Endothelial cell of hepatic sinusoid (primary cell): ENCODE results near the gene CSNK1G1.
"Not testable (repeated sequence)": the region's sequence is repeated elsewhere in the genome, so short reads cannot be mapped to it uniquely, and the experiment has no call there.

ENCODE experiments used
- in situ Hi-C: cut with HindIII; loops from 2 replicates; pipeline ENCODE4 v1.10.0; 2017; ENCODE audit warnings: low sequenced_read_pairs

Gene CSNK1G1

DNA sequence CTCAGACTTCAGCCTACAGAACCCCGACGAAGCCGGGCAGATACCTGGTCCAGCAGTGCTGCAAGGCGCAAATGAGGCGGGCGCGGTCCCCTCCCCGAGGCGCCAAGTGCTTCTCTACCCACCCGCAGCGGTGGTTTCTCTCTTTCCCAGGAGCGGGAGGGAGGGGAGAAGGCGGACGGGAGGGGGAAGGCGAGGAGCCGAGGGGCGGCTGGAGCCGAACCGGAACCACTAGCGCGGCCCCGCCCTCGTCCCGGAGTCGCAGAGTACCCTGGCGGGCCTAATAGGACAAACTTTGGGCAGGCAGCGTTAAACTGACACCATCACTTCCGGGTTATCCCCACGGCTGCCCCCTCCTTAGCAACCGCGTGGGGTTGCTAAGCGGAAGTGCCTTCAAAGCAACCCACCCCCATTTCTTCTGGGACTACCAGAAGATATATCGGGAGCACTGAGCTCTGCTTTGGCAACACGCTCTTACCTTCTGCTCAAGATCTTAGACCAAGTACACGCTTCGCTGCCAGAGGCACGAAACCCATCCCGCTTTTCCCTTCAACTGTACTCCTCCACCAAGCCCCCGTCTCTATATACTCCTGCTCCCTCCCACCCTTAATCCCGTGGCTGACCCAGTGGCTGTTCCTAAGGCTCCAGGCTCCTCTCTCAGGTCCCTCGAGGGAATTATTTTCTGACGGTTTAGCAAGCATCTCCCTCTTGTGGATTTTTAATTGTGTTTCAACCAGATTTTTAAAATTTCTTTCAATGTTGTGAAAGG is at the start of gene CSNK1G1:
Gene CSNK1G1 (minus strand): TSS at position 230 of the 766 bp plus-strand sequence. CDS start 55,674 bp downstream, outside the sequence.
- in situ Hi-C loops: no loop called here

- in situ Hi-C loops: no loop called here
Measured at GRCh38 chr15:64400583-64400982, 44.6 kb upstream of the CSNK1G1 start.

DNA sequence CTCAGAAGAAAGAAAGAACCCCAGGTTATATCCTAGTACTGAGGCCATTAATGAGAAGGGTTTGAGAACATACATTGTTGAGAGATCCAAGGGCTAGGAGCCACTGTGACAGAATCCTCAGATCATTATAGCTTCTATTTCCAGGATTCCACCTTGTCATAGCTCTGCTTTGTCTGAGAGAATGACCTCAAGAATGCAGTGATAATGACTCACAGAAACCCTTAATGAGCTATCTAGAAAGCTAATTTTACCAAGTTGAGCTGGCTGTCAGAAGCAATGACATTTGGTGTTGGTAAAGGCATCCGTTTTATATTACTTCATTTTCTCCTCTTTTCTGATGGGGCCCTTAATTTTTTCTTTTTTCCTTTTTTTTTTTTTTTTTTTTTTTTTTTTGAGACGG is 42.6 kb upstream of the CSNK1G1 start:
- in situ Hi-C loops: no loop called here

DNA sequence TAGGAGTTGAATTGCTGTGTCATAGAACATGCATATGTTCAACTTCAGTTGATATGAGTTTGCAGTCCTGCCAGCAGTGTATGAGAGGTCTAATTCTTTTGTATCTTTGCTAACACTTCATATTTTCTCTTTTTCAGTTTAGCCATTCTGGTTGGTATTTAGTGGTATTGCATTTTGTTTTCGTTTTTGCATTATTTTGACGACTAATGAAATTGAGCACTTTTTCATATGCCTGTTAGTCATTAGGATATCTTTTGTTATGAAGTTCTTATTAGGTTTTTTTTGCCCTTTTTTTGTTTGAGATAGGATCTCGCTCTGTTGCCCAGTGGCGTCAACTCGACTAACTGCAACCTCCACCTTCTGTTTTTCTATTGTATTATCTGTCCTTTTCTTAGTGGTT is 40.8 kb upstream of the CSNK1G1 start:
- in situ Hi-C loops: no loop called here

GRCh38 chr15:64392471-64392870 is 36.5 kb upstream of the CSNK1G1 start:
- in situ Hi-C loops: not testable (repeated sequence)

GRCh38 chr15:64389036-64389435 is 33.1 kb upstream of the CSNK1G1 start:
- in situ Hi-C loops: no loop called here

GRCh38 chr15:64387562-64388168 is 31.7 kb upstream of the CSNK1G1 start, which contains the start of gene TRIP4:
TRIP4 (plus strand) TSS chr15:64387836; CDS start chr15:64387864, 28 bp downstream.
- in situ Hi-C loops: no loop called here

DNA sequence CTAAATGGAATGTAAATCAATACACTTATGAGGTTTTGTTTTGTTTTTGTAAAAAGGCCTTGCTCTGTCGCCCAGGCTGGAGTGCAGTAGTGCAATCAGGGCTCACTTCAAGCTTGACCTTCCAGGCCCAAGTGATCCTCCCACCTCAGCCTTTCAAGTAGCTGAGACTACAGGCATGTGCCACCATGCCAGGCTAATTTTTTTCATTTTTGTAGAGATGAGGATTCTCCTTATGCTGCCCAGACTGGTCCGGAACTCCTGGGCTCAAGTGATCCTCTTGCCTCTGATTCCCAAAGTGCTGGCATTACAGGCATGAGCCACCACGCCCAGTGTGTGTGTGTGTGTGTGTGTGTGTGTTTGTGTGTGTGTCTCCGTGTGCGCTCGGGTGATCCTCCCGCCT is 30.3 kb upstream of the CSNK1G1 start:
- in situ Hi-C loops: no loop called here

DNA sequence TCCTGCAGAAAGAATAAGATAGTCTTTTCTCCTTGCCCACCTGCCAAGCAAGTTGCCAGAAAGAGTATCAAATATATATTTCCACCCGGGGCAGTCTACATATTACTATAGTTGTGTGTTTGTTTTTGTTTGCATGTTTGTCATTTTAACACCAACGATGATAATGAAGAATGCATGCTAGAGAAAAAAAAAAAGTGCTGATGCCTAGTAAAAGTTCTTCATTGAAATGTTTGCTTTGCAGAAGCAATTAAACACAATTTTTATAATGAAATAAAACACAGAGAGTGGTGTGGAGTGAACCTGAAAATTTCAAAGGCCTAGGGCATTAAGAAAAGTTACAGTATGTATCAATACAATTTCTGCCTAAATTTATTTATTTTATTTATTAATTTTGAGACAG is 27.8 kb upstream of the CSNK1G1 start:
- in situ Hi-C loops: no loop called here

GRCh38 chr15:64381000-64381751 is 25.2 kb upstream of the CSNK1G1 start, which contains the start of gene PCLAF:
PCLAF (minus strand) TSS chr15:64381441; CDS start chr15:64381371, 70 bp downstream.
- in situ Hi-C loops: no loop called here

- in situ Hi-C loops: not testable (repeated sequence)
Measured at GRCh38 chr15:64380130-64380870, 24.3 kb upstream of the CSNK1G1 start.

DNA sequence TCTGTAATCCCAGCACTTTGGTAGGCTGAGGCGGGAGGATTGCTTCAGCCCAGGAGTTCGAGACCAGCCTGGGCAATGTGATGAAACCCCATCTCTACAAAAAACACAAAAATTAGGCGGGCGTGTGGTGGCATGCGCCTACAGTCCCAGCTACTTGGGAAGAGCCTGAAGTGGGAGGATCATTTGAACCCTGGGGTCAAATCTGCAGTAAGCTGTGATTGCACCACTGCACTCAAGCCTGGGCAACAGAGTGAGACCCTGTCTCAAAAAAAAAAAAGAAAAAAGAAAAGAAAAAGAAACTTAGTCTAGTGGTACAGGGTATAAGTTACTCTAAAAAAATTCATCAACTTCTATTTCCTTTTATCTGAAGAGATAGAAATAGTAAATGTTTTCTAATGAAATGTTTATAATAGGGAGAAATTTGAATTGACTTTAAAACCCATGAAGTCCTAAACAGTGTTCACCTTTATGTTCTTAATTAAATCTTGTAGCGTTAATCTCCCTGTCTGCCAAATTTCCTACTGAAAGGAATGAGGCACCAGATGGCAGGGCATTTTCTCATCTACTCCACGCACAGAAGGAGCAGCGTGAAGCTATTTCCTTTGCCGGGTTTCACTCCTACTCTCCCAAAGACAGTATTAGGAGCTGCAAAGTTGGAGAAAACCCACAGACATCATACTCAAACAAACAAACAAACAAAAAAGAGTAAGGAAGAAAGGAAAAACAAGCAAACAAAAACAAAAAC is 23.4 kb upstream of the CSNK1G1 start:
- in situ Hi-C loops: no loop called here

GRCh38 chr15:64373360-64373759 is 17.4 kb upstream of the CSNK1G1 start:
- in situ Hi-C loops: no loop called here

DNA sequence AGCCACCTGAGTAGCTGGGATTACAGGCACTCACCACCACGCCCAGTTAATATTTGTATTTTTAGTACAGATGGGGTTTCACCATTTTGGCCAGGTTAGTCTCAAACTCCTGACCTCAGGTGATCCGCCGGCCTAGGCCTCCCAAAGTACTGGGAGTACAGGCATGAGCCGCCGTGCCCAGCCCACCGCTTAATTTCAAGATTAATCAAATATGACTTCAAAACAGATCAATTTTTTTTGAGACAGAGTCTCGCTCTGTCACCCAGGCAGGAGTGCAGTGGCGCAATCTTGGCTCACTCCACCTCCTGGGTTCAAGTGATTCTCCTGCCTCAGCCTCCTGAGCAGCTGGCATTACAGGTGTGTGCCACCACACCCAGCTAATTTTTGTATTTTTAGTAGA is 15.4 kb upstream of the CSNK1G1 start:
- in situ Hi-C loops: not testable (repeated sequence)

GRCh38 chr15:64369078-64369607 is 13.2 kb upstream of the CSNK1G1 start:
- in situ Hi-C loops: no loop called here

GRCh38 chr15:64361259-64361658 is 5.3 kb upstream of the CSNK1G1 start:
- in situ Hi-C loops: no loop called here

DNA sequence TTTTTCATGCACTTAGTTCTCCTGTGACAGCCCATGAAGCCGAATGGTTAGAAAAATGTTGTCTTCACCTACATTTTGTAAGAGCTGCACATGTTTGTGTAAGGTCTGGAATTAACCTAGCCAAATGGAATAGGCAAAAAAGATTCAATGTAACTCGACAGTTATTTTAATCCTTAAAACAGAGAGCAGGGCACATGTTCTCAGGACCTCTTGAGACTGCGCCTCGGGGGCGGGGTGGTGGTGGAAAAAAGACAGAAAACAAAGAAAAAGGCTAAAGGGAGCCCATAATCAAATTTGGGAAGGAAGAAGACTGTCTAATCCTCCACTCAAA is 702 bp upstream of the CSNK1G1 start:
- in situ Hi-C loops: no loop called here

- in situ Hi-C loops: no loop called here
Measured at GRCh38 chr15:64355348-64355943, 527 bp downstream of the CSNK1G1 start.

- in situ Hi-C loops: no loop called here
Measured at GRCh38 chr15:64354688-64355344, 1.2 kb downstream of the CSNK1G1 start.
